ENCODE data around the gene GNG5.
"Not testable (repeated sequence)": the region's sequence is repeated elsewhere in the genome, so short reads cannot be mapped to it uniquely, and the experiment has no call there.

The GNG5 gene

GRCh38 chr1:84489766-84490165, 16.6 kb downstream of the GNG5 start:
- DNase-seq (ENCODE audit: low read depth in 2 of 2), result no peak

DNA sequence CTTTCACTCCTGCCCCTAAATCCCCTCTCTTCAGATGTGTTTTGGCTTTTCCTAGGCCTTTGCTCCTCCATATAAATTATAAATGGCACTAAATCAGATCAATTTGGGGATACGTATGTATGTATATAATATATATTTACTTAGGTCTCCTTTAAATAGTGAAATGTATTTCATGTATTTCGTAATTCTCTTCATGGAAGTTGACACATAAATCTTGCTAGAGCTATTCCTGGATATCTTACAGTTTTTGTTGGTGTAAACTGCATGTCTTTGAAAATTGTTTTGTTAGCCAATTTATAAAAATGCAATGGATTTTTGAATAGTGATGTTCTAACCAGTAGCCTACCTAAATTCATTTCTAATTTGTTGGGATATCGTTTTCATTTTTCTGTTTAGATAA, 18.3 kb downstream of the GNG5 start:
- DNase-seq (ENCODE audit: low read depth in 2 of 2), result no peak

DNA sequence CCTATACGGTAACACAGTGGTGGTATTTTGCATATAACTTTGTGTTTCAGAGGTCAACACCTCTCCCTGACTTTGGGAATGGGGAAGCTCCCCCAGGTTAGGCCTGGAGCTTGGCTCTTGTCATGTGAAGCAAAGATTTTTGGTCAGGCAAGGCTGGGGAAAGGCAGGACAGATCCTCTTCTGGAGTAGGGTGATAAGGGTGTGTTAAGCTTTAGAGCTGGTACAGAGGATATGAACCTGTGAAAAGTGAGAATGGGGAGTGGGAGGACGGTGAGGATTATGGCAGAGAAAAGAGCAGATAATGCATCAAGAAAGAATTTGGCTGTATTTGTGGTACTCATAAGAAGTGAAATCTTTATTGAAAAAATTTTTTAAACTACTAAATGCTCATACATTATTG, 25.1 kb downstream of the GNG5 start:
- no peak for DNase-seq (ENCODE audit: low read depth in 2 of 2)

DNA sequence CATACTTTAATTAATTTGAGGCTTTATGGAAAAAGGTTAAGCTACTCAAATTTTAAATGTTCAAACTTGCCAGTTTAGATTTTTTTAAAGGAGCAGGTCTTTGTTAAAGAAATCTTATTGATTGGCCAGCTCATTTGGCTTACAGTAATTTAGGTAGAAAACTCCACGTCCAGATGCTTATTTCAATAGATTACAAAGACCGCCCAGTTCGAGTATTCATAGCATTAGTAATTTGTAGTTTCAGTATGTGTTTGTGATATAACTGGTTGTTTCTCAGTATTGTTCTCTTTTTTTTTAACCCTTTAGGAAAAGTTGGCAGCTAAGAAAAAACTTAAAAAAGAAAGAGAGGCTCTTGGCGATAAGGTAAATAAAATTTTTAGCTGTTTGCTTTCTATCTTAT, 25.7 kb downstream of the GNG5 start:
- no peak for DNase-seq (ENCODE audit: low read depth in 2 of 2)

DNA sequence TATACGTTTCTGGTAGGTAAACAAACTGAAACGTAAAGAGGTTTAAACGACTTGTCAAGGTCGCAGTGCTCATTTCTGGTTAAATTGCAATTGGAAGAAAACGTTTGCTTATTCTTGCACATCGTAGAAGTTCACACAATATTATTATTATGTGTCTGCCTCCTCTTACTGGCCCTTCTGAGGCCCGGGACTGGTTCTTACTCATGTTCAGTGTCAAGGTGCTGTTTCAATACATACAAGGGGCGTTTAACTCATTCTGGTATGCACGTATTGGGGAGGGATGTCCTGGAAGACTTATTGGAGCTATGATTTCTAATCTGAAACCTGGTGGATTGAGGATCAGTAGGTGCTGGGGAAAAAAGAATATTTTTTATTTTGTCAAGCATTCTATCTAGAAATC, 26.4 kb downstream of the GNG5 start:
- DNase-seq (ENCODE audit: low read depth in 2 of 2), result no peak

- peak; percentile 64 to 80 for DNase-seq (ENCODE audit: low read depth in 2 of 2)
Observed at GRCh38 chr1:84478876-84479868, 27.2 kb downstream of the GNG5 start, which contains the start of gene RPF1. Gene RPF1 (plus strand): TSS chr1:84479266. CDS start chr1:84479282, 16 bp downstream.

GRCh38 chr1:84476225-84476624, 30.2 kb downstream of the GNG5 start:
- no peak for DNase-seq (ENCODE audit: low read depth in 2 of 2)

- no peak for DNase-seq (ENCODE audit: low read depth in 2 of 2)
Observed at GRCh38 chr1:84467298-84467697, 39.1 kb downstream of the GNG5 start.

DNA sequence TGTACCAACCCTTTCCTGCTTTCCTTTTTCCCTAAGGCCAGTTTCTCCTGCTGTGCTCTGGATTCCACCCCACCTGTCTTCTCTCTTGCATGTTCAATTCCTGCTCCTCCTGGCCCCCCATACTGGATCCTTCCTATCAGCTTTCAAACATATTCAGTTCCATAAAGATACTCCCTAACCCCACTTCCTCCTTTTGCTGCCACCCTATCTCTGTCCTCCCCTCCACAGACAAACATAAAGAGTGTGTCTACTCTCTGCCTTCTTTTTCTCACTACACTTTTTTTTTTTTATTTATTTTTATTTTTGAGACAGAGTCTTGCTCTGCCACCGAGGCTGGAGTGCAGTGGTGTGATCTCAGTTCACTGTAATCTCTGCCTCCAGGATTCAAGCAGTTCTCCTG, 44.3 kb downstream of the GNG5 start:
- no peak for DNase-seq (ENCODE audit: low read depth in 2 of 2)

GRCh38 chr1:84452436-84452835, 53.9 kb downstream of the GNG5 start:
- no peak for DNase-seq (ENCODE audit: low read depth in 2 of 2)

DNA sequence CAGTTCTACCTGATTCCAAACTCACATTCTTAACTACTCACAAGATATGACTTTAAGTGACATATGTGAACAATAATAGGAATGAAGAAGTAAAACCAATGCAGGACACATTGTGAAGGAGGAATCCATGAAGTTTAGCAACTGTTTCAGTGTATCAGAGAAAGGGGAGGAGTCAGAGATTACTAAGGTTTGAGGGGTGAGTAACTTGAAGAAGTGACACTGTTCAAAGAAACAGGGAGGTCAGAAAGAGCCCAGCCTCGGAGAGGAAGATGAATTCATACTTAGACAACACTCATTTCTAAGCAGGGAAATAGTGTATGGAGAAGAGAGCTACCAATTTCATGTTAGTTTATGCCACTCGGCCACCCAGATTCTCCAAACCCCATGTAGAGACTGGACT, 55.5 kb downstream of the GNG5 start:
- no peak for DNase-seq (ENCODE audit: low read depth in 2 of 2)

- DNase-seq (ENCODE audit: low read depth in 2 of 2), result not testable (repeated sequence)
Observed at GRCh38 chr1:84448704-84449103, 57.7 kb downstream of the GNG5 start.
